Measurements from ENCODE around the gene CFAP20. TPM values are rescaled to one million over a fixed set of nuclear protein-coding genes. Genes with fewer than 3 reads are reported as not detected.

Gene CFAP20
- total RNA-seq, 4 donors from 2014 or later, result 46.6 to 66.6 (median 58.9) TPM

DNA sequence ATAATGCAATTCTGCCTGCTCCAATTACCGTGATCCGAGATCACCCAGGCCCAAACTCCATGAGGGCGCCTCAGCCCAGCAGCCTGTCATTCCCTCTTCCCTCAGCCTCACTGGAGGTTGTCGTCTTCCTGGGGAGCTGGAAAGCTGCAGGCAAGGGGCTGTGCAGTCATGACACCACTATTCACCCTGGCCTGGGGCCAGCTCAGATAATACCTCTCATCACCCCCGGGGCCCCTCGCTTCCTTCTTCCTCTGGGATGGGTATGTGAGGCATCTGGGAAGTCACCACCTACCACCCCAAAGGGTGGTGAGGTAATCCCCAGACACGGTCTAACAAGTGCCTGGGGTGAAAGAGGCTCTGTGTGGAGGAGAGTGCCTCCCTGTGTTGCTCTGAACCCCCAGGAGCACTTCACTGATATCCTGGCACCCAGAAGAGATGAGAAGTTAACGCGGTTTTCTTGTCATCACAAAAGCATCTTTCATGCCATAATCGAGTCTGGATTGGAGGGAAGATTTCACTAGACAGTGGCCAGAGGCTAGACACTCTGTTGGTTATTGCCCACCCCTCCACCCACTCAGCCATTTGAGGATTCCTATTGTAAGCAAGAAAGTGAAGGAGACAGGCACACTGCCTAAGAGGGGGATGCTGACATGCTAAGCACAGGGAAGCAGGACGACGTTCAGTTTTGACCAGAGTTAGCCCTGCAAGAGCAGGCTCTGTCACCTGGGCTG, 18.4 kb downstream of the CFAP20 start:
- H3K4me3 ChIP-seq (ENCODE audit: low read depth, poor library complexity, severe bottlenecking), result no peak overlapping the region
- intact Hi-C loops (cut with DNase I; ENCODE audit: low total_unique reads), result no loop called here
- DNase-seq (ENCODE audit: low spot score in 2 of 2), result no peak
- TF ChIP-seq CTCF (IDR thresholded peaks at IDR 0.05), result no peak
- TF ChIP-seq POLR2A (IDR thresholded peaks at IDR 0.05), result no peak
- WGBS, 2 donors, result 47 to 48% methylated on average over 11 to 12 of the region's 12 CpGs

- H3K4me3 ChIP-seq (ENCODE audit: low read depth, poor library complexity, severe bottlenecking), result no peak overlapping the region
- 71 to 100% methylated on average over 2 of the region's 2 CpGs for WGBS, 2 donors
- intact Hi-C loops (cut with DNase I; ENCODE audit: low total_unique reads), result no loop called here
- no peak for DNase-seq (ENCODE audit: low spot score in 2 of 2)
- TF ChIP-seq POLR2A (IDR thresholded peaks at IDR 0.05), result no peak
- TF ChIP-seq CTCF (IDR thresholded peaks at IDR 0.05), result no peak
These were observed 19.3 kb downstream of the CFAP20 start for GRCh38 chr16:58109881-58110280.

- WGBS, 2 donors, result 76 to 88% methylated on average over 8 of the region's 8 CpGs
- no peak for DNase-seq (ENCODE audit: low spot score in 2 of 2)
- TF ChIP-seq POLR2A (IDR thresholded peaks at IDR 0.05) (no peak), CTCF (IDR thresholded peaks at IDR 0.05) (no peak)
- H3K4me3 ChIP-seq (ENCODE audit: low read depth, poor library complexity, severe bottlenecking), result no peak overlapping the region
- intact Hi-C loops (cut with DNase I; ENCODE audit: low total_unique reads), result no loop called here
These were observed 19.9 kb downstream of the CFAP20 start for GRCh38 chr16:58109330-58109729.

GRCh38 chr16:58107709-58108108, 21.5 kb downstream of the CFAP20 start:
- no peak for TF ChIP-seq CTCF (IDR thresholded peaks at IDR 0.05)
- TF ChIP-seq POLR2A (IDR thresholded peaks at IDR 0.05), result no peak

DNA sequence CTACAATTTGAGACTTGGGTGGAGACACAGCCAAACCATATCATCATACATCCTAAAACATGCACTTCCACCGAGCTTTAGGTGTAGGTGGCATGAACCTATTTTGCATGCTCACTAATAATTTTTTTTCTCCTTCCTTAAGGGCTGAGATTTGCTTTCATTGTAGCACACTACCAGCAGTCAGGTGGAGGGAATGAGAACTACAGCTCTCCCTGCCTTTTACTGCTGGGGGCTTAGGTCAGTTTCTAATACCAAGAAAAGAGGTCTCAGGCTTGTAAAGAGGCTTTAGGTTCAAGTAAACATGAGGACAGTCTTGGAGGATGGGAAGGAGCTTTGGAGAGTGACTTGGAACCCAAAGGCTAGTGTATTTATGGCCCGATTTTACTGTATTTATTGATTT, 22.0 kb downstream of the CFAP20 start:
- WGBS, 2 donors, result 64 to 68% methylated on average over 2 of the region's 2 CpGs
- no peak for DNase-seq (ENCODE audit: low spot score in 2 of 2)
- no peak overlapping the region for H3K4me3 ChIP-seq (ENCODE audit: low read depth, poor library complexity, severe bottlenecking)
- intact Hi-C loops (cut with DNase I; ENCODE audit: low total_unique reads), result no loop called here
- TF ChIP-seq POLR2A (IDR thresholded peaks at IDR 0.05) (no peak), CTCF (IDR thresholded peaks at IDR 0.05) (no peak)

More at GRCh38 chr16:58107709-58108108, 21.5 kb downstream of the CFAP20 start:
- 67 to 71% methylated on average over 2 of the region's 2 CpGs for WGBS, 2 donors
- DNase-seq (ENCODE audit: low spot score in 2 of 2), result no peak
- no peak overlapping the region for H3K4me3 ChIP-seq (ENCODE audit: low read depth, poor library complexity, severe bottlenecking)
- intact Hi-C loops (cut with DNase I; ENCODE audit: low total_unique reads), result no loop called here

- TF ChIP-seq POLR2A (IDR thresholded peaks at IDR 0.05), result no peak
- no peak for TF ChIP-seq CTCF (IDR thresholded peaks at IDR 0.05)
- intact Hi-C loops (cut with DNase I; ENCODE audit: low total_unique reads), result no loop called here
- WGBS, 2 donors, result 16 to 24% methylated on average over 1 of the region's 1 CpG
- no peak for DNase-seq (ENCODE audit: low spot score in 2 of 2)
- no peak overlapping the region for H3K4me3 ChIP-seq (ENCODE audit: low read depth, poor library complexity, severe bottlenecking)
These were observed 23.6 kb downstream of the CFAP20 start for GRCh38 chr16:58105631-58106030.
